CD4-positive, alpha-beta T cell treated with Interleukin-10 for 1 hour (primary cell): ENCODE data around the gene GALNT14.

Experiments
- DNase-seq: peaks from one replicate; pipeline ENCODE4 v3.0.0-alpha.2; 2020

The GALNT14 gene

DNA sequence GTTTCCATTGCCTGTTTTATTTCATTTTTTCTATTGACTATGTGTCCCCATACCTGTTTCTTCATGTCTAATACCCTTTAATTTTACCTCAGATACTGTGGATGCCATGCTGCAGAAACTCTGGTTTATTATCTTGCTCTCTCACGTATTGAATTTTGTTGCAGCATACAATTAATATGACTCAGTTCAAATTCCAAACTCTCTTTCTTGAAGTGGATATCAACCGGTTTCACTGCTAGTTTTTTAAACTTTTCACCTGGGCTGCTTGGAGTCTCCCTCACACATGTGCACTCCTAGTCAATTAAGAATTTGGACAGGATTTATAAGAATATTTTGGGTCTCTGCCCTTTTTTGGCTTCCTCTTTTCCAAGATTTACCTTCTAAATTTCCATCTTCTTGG, 260.4 kb downstream of the GALNT14 start:
- no peak for DNase-seq

DNA sequence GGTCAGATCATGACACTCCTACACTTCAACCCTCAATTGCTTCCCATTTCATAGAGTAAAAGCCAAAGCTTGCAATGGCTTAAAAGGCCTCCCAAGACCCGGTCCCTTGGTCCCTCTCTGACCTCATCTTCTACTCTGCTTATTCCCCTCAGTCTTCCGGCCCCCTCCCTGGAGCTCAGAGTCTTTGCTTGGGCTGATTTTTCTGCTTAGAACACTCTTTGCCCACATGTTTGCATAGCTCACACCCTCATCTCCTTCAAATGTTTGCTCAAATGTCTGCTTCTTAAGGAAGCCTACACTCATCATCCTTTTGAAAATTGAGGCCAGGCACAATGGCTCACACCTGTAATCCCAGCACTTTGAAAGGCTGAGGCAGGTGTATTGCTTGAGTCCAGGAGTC, 265.4 kb downstream of the GALNT14 start:
- DNase-seq: no peak

DNA sequence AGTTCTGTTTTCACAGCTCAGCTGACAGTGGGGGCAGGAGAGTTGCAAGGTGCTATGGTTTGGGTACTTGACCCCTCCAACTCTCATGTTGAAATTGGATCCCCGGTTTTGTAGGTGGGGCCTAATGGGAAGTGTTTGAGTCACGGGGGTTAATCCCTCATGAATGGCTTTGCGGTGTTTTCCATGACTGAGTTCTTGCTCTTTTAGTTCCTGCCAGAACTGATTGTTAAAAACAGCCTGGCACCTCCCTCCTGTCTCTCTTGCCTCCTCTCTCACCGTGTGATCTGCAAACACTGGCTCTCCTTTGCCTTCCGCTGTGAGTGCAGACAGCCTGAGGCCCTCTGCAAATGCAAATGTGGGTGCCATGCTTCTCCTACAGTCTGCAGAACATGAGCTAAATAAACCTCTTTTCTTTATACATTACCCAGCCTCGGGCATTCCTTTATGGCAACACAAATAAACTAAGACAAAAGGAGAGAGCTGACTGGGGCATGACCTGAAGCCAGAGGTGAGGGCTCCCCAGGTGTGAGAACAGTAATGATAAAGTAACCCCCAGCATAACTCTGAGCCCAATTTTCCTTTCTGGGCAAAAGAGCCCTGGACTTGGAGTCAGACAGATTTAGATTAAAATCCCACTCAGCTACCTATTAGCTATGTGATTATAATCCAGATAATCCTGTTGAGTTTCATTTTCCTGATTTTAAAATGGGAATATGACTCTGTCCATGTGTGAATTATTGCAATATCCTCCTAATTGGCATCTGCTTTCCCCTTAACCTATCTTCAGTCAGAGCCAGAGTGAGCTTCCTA, 266.1 kb downstream of the GALNT14 start:
- DNase-seq: no peak

DNA sequence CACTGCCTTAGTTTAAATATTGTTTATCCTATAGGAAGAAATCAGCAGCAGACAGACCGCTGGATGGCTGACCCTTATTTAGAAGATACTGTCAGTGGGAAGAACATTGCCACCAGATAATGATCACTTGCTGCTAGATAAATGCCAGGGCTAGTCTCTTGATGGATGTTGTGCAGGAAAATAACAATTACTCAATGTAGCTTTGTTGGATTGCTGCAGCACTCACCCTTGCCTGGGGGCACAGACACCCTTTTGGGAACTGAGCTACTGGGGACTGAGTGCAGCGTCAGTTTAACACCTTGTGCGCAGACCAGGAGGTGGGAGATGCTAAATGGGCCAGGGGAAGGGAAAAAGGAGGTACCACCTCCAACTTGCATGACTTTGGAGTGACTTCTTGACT, 266.8 kb downstream of the GALNT14 start:
- DNase-seq: no peak

DNA sequence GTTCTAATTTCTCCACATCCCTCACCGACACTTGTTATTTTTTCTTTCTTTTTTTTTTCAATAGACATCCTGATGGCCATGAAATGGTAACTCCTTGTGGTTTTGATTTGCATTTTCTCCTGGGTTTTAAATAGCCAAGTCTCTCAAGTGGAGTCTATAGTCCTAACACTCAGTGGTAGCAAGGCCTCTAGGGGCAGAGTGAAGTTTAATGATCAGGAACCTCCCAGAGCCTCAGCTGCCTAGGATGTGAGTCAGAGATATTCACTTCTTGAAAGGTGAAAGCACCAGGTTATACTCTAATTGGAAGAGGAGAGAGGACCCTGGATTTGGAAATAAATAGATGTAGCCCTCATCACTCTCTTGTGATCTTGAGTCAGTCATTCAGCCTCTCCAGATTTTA, 268.3 kb downstream of the GALNT14 start:
- no peak for DNase-seq

DNA sequence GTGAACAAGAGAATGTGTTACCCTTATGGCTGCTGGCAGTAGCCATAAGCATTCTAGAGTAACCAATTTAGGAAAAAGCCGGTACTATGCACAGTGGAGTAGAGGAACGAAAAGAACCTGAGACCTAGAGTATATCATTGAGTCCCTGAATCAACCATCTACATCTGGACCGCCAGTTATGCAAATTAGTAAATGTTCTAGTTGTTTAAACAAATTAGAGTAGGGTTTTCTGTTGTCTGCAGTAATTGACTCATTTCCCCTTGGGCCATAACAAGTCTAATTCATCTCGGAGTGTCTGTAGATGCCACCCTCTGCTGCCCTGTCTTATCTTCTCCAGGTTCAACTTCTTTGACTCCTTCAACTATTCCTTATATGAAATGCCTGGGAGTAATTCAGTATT, 270.9 kb downstream of the GALNT14 start:
- DNase-seq: no peak

DNA sequence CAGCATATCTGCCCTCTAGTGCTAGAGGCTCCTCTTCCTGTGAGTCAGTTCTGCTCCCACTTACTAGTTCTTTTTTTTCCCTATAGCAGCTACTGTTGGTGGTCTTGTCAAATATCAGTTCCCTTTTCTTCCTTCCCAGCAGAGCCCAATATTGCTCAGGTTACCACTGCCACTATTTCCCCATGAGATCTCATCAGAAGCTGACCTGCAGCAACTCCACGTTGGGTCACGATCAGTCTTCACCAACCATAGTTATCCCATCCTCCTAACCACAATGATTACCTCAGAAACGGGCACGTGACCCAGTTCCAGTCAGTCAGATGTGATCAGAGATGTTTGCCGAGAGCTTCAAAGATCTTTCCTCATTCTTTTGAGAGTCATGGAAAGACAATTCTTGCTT, 271.3 kb downstream of the GALNT14 start:
- peak; percentile 3 for DNase-seq

DNA sequence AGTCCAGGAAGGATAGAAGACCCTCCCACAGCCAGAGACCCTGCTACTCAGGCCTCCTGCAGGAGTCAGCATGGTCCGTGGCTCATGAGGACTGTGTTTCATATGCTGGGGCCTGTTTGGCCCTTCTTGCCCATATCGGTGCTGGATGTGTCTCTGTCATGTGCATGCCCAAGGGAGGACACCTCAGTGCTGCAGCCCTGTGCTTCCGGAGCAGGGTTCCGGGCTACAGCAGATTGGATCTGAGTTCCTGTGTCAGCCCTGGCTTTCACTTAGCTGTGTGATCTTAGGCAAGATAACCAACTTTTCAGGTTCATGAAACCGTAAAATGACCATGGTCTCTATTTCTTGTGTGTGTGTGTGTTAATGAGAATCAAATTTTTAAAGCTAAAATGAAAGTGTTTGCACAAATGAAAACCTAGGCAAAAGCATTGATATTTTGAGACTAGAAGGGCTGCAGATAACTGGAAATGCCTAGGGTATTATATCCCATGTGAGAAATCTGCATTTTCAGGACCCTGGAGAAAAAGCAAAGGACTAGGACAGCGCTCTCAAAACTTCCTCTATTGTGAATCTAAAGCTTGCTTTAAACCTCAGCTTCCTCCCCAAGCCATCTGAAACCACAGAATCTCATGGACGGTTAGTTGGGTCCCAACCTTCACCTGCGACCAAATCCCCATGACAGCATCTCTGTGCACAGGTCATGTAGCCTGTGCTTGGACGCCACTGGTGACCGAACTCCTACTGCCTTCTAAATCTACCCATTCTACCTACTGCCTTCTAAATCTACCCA, 272.2 kb downstream of the GALNT14 start:
- no peak for DNase-seq

DNA sequence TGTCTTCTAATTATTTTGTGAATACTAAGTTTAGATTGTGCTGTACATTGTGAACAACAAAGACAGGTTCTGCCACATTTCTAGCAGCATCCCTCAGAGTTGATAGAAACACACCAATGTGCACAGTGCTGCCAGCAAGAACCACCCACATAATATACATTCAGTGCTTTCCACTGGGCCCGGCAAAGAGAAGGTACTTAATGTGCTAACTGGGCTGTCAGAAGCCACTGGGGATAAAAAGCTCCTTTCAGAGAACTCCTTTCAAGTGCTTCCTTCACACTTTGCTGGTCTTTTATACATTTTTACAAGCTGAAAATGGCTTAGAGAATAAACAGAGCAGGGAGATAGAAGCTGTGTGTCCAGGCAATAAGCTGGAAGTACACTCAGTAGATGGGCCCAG, 273.0 kb downstream of the GALNT14 start:
- DNase-seq: no peak

DNA sequence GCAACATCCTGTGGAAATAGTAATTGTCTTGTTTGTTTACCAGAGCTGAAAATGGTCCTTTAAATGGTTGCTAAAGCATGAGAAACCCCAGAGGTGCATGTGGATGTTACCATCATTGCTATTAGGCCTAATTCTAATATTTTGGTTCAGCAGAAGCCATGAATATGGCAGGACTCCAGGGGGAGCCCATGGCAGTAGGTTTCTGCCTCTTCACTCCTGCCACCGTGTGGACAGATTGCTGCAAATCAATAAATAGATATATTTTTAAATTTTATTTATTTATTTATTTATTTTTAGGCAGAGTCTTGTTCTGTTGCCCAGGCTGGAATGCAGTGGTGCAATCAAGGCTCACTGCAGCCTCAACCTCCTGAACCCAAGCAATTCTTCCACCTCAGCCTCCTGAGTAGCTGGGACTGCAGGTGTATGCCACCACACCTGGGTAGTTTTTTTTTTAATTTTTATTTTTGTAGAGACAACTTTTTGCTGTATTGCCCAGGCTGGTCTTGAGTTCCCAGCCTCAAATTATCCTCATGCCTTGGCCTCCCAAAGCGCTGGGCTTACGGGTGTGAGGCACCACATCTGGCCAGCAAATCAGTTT, 276.1 kb downstream of the GALNT14 start:
- DNase-seq: peak; percentile 54

DNA sequence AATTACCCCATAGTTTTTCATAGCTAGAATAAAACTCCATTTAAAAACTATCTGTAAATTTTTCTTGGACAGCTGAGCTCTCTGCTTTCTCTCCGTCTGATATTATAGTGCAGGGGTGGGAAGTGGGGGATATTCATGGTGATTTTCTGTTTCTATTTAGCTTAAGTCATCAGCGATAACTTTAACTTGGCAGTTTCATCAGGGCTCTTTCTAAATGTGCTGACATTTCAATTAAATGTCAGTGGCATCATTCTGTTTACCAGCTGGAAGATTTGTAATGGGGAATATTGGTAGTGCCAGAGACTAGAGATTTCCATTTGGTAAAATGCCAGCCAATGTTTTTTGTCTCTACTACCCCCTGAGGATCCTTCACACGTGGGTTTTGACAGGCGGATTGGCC, 277.5 kb downstream of the GALNT14 start:
- no peak for DNase-seq
